SK-N-SH treated with all-trans-retinoic acid at 6 μM for 48 hours (cell line): ENCODE data around the gene IGF2BP1.

Experiments
- ATAC-seq: fragments of 200-7000 bp; cut with Tn5 transposase; 3 replicates; pipeline ENCODE4 v1.9.1; 2020; ENCODE audit warnings: mild to moderate bottlenecking, moderate library complexity
- ARNTL ChIP-seq: fragments of 450-650 bp; formaldehyde crosslinking; IDR thresholded peaks from 2 replicates; pipeline ENCODE4 v1.5.0; 2020; ENCODE audit warnings: low read depth, mild to moderate bottlenecking, moderate library complexity, borderline replicate concordance
- BACH2 ChIP-seq: fragments of 250-450 bp; sonication (Bioruptor Pico); IDR thresholded peaks from 2 replicates; pipeline ENCODE4 v1.9.0; 2021; ENCODE audit warnings: mild to moderate bottlenecking, borderline replicate concordance
- CSDC2 ChIP-seq: fragments of 250-450 bp; sonication (Bioruptor Pico); IDR thresholded peaks from 2 replicates; pipeline ENCODE4 v1.5.0; 2020; ENCODE audit warnings: mild to moderate bottlenecking, moderate library complexity
- GLIS3 ChIP-seq: fragments of 250-450 bp; sonication (Bioruptor Pico); IDR thresholded peaks from 2 replicates; pipeline ENCODE4 v1.5.0; 2020; ENCODE audit warnings: mild to moderate bottlenecking, moderate library complexity
- OSR1 ChIP-seq: fragments of 250-450 bp; sonication (Bioruptor Pico); IDR thresholded peaks from 2 replicates; pipeline ENCODE4 v1.8.0; 2022; ENCODE audit warnings: moderate library complexity, mild to moderate bottlenecking, inconsistent platforms
- PPARA ChIP-seq: fragments of 250-450 bp; sonication (Bioruptor Pico); IDR thresholded peaks from 2 replicates; pipeline ENCODE4 v1.5.0; 2020; ENCODE audit warnings: mild to moderate bottlenecking, borderline replicate concordance
- RARB ChIP-seq: fragments of 250-450 bp; sonication (Bioruptor Pico); IDR thresholded peaks from 2 replicates; pipeline ENCODE4 v1.8.0; 2021; ENCODE audit warnings: mild to moderate bottlenecking, moderate library complexity
- SNAI2 ChIP-seq: fragments of 250-450 bp; sonication (Bioruptor Pico); IDR thresholded peaks from 2 replicates; pipeline ENCODE4 v1.5.0; 2020; ENCODE audit warnings: mild to moderate bottlenecking, moderate library complexity
- TCF4 ChIP-seq: fragments of 250-450 bp; sonication (Bioruptor Pico); IDR thresholded peaks from 2 replicates; pipeline ENCODE4 v1.8.0; 2021; ENCODE audit warnings: mild to moderate bottlenecking, moderate library complexity, borderline replicate concordance
- TOX ChIP-seq: fragments of 250-450 bp; sonication (Bioruptor Pico); IDR thresholded peaks from 2 replicates; pipeline ENCODE4 v1.8.0; 2021; ENCODE audit warnings: mild to moderate bottlenecking, moderate library complexity, borderline replicate concordance
- ZC3H10 ChIP-seq: fragments of 250-450 bp; sonication (Bioruptor Pico); IDR thresholded peaks from 2 replicates; pipeline ENCODE4 v1.5.1; 2021; ENCODE audit warnings: mild to moderate bottlenecking, moderate library complexity
- ZFP3 ChIP-seq: fragments of 250-450 bp; sonication (Bioruptor Pico); IDR thresholded peaks from 2 replicates; pipeline ENCODE4 v1.5.0; 2020; ENCODE audit warnings: mild to moderate bottlenecking, moderate library complexity
- ZFP30 ChIP-seq: fragments of 450-650 bp; formaldehyde crosslinking; IDR thresholded peaks from 2 replicates; pipeline ENCODE4 v1.5.0; 2022; ENCODE audit warnings: mild to moderate bottlenecking, moderate library complexity
- ZNF565 ChIP-seq: fragments of 450-650 bp; formaldehyde crosslinking; conservative IDR thresholded peaks from 2 replicates; pipeline ENCODE4 v1.5.0; 2020; ENCODE audit warnings: low read depth, mild to moderate bottlenecking, moderate library complexity
- ZNF70 ChIP-seq: fragments of 450-650 bp; formaldehyde crosslinking; IDR thresholded peaks from 2 replicates; pipeline ENCODE4 v1.5.0; 2020; ENCODE audit warnings: mild to moderate bottlenecking, moderate library complexity
- ZNF8 ChIP-seq: fragments of 450-650 bp; formaldehyde crosslinking; IDR thresholded peaks from 2 replicates; pipeline ENCODE4 v1.5.0; 2020; ENCODE audit warnings: mild to moderate bottlenecking, moderate library complexity
- TF ChIP-seq, protein P1 (sequence below): fragments of 250-450 bp; sonication (Bioruptor Pico); IDR thresholded peaks from 2 replicates; pipeline ENCODE4 v1.5.1; 2020; ENCODE audit warnings: low read depth, mild to moderate bottlenecking, moderate library complexity
- TF ChIP-seq, protein P2 (sequence below): fragments of 250-450 bp; sonication (Bioruptor Pico); IDR thresholded peaks from 2 replicates; pipeline ENCODE4 v1.5.0; 2020; ENCODE audit warnings: mild to moderate bottlenecking, moderate library complexity
- TF ChIP-seq, protein P3 (sequence below): fragments of 250-450 bp; sonication (Bioruptor Pico); IDR thresholded peaks from 2 replicates; pipeline ENCODE4 v1.8.0; 2020; ENCODE audit warnings: mild to moderate bottlenecking, moderate library complexity, borderline replicate concordance
- TF ChIP-seq, protein P4 (sequence below): fragments of 250-450 bp; sonication (Bioruptor Pico); IDR thresholded peaks from 2 replicates; pipeline ENCODE4 v1.5.1; 2021; ENCODE audit warnings: mild to moderate bottlenecking, moderate library complexity
- TF ChIP-seq, protein P5 (sequence below): fragments of 250-450 bp; sonication (Bioruptor Pico); IDR thresholded peaks from 2 replicates; pipeline ENCODE4 v1.8.0; 2021; ENCODE audit warnings: low read depth, mild to moderate bottlenecking, moderate library complexity, borderline replicate concordance

The IGF2BP1 gene

DNA sequence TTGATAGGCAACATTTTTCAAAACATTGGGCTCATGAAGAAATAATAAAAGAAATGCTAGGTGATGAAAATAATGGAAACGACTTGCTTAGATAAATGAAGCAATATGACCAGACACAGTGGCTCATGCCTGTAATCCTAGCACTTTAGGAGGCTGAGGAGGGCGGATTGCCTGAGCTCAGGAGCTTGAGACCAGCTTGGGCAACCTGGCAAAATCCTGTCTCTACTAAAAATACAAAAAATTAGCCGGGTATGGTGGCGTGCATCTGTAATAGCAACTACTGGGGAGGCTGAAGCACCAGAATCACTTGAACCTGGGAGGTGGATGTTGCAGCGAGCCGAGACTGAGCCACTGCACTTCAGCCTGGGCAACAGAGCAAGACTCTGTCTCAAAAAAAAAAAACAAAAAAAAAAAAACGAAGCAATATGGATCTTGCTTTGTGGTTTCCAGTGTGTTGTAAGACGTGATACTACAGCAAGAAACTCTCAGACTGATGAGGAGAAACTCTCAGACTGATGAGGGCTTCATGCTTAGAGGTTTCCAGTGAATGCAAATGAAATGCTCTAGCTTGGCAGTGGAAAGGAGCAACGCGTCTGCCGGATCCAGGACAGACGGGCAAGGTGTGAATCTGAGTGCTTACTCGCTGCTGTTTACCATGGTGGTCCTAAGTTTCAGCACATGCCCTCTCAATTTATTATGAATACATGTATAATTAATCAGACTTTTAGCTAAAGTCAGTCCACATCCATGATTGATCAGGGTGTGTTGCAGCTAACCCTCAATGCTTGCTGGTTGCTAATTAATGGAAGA is 11.5 kb upstream of the IGF2BP1 start:
- TF ChIP-seq TCF4 (CRISPR knock-in tag) (no peak), ZC3H10 (CRISPR knock-in tag) (no peak), PPARA (CRISPR knock-in tag) (no peak), ZFP3 (no peak), ZNF8 (no peak), CSDC2 (CRISPR knock-in tag) (no peak), SNAI2 (CRISPR knock-in tag) (no peak), ARNTL (CRISPR knock-in tag) (no peak)

DNA sequence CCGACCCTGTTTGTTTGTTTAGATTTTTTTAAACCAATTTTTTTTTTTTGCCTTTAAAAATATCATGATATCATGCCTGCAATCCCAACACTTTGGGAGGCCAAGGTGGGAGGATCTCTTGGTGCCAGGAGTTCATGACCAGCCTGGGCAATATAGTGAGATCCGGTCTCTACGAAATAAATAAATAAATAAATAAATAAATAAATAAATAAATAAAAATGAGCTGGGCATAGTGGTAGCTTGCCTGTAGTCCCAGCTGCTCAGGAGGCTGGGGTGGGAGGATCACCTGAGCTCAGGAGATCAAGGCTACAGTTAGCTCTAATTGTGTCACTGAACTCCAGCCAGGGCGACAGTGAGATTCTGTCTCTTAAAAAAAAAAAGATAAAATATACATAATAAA is 8.1 kb upstream of the IGF2BP1 start:
- TF ChIP-seq TCF4 (CRISPR knock-in tag) = no peak
- TF ChIP-seq, protein P1, sequence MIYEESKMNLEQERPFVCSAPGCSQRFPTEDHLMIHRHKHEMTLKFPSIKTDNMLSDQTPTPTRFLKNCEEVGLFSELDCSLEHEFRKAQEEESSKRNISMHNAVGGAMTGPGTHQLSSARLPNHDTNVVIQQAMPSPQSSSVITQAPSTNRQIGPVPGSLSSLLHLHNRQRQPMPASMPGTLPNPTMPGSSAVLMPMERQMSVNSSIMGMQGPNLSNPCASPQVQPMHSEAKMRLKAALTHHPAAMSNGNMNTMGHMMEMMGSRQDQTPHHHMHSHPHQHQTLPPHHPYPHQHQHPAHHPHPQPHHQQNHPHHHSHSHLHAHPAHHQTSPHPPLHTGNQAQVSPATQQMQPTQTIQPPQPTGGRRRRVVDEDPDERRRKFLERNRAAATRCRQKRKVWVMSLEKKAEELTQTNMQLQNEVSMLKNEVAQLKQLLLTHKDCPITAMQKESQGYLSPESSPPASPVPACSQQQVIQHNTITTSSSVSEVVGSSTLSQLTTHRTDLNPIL (CRISPR knock-in tag) = no peak
- no peak for TF ChIP-seq OSR1 (CRISPR knock-in tag)
- TF ChIP-seq PPARA (CRISPR knock-in tag) = no peak
- no peak for TF ChIP-seq ZFP3
- TF ChIP-seq, protein P2, sequence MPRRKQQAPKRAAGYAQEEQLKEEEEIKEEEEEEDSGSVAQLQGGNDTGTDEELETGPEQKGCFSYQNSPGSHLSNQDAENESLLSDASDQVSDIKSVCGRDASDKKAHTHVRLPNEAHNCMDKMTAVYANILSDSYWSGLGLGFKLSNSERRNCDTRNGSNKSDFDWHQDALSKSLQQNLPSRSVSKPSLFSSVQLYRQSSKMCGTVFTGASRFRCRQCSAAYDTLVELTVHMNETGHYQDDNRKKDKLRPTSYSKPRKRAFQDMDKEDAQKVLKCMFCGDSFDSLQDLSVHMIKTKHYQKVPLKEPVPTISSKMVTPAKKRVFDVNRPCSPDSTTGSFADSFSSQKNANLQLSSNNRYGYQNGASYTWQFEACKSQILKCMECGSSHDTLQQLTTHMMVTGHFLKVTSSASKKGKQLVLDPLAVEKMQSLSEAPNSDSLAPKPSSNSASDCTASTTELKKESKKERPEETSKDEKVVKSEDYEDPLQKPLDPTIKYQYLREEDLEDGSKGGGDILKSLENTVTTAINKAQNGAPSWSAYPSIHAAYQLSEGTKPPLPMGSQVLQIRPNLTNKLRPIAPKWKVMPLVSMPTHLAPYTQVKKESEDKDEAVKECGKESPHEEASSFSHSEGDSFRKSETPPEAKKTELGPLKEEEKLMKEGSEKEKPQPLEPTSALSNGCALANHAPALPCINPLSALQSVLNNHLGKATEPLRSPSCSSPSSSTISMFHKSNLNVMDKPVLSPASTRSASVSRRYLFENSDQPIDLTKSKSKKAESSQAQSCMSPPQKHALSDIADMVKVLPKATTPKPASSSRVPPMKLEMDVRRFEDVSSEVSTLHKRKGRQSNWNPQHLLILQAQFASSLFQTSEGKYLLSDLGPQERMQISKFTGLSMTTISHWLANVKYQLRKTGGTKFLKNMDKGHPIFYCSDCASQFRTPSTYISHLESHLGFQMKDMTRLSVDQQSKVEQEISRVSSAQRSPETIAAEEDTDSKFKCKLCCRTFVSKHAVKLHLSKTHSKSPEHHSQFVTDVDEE (CRISPR knock-in tag) = no peak
- TF ChIP-seq BACH2 = no peak
- TF ChIP-seq ZNF8 = no peak
- TF ChIP-seq, protein P3, sequence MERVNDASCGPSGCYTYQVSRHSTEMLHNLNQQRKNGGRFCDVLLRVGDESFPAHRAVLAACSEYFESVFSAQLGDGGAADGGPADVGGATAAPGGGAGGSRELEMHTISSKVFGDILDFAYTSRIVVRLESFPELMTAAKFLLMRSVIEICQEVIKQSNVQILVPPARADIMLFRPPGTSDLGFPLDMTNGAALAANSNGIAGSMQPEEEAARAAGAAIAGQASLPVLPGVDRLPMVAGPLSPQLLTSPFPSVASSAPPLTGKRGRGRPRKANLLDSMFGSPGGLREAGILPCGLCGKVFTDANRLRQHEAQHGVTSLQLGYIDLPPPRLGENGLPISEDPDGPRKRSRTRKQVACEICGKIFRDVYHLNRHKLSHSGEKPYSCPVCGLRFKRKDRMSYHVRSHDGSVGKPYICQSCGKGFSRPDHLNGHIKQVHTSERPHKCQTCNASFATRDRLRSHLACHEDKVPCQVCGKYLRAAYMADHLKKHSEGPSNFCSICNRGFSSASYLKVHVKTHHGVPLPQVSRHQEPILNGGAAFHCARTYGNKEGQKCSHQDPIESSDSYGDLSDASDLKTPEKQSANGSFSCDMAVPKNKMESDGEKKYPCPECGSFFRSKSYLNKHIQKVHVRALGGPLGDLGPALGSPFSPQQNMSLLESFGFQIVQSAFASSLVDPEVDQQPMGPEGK = no peak
- TF ChIP-seq, protein P4, sequence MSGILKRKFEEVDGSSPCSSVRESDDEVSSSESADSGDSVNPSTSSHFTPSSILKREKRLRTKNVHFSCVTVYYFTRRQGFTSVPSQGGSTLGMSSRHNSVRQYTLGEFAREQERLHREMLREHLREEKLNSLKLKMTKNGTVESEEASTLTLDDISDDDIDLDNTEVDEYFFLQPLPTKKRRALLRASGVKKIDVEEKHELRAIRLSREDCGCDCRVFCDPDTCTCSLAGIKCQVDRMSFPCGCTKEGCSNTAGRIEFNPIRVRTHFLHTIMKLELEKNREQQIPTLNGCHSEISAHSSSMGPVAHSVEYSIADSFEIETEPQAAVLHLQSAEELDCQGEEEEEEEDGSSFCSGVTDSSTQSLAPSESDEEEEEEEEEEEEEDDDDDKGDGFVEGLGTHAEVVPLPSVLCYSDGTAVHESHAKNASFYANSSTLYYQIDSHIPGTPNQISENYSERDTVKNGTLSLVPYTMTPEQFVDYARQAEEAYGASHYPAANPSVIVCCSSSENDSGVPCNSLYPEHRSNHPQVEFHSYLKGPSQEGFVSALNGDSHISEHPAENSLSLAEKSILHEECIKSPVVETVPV (CRISPR knock-in tag) = no peak
- TF ChIP-seq, protein P5, sequence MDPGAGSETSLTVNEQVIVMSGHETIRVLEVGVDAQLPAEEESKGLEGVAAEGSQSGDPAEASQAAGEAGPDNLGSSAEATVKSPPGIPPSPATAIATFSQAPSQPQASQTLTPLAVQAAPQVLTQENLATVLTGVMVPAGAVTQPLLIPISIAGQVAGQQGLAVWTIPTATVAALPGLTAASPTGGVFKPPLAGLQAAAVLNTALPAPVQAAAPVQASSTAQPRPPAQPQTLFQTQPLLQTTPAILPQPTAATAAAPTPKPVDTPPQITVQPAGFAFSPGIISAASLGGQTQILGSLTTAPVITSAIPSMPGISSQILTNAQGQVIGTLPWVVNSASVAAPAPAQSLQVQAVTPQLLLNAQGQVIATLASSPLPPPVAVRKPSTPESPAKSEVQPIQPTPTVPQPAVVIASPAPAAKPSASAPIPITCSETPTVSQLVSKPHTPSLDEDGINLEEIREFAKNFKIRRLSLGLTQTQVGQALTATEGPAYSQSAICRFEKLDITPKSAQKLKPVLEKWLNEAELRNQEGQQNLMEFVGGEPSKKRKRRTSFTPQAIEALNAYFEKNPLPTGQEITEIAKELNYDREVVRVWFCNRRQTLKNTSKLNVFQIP (CRISPR knock-in tag) = no peak
- no peak for TF ChIP-seq ZNF70 (CRISPR knock-in tag)
- TF ChIP-seq ARNTL (CRISPR knock-in tag) = no peak
- TF ChIP-seq CSDC2 (CRISPR knock-in tag) = no peak
- TF ChIP-seq ZFP30 = no peak
- no peak for TF ChIP-seq ZC3H10 (CRISPR knock-in tag)
- no peak for TF ChIP-seq SNAI2 (CRISPR knock-in tag)
- no peak for TF ChIP-seq TOX (CRISPR knock-in tag)
- TF ChIP-seq RARB (CRISPR knock-in tag) = no peak
- TF ChIP-seq ZNF565 (CRISPR knock-in tag) = no peak
- no peak for ATAC-seq

More for the DNA sequence above, 11.5 kb upstream of the IGF2BP1 start:
- peak; percentile 17; the same call in 2 of the 3 replicates for ATAC-seq

DNA sequence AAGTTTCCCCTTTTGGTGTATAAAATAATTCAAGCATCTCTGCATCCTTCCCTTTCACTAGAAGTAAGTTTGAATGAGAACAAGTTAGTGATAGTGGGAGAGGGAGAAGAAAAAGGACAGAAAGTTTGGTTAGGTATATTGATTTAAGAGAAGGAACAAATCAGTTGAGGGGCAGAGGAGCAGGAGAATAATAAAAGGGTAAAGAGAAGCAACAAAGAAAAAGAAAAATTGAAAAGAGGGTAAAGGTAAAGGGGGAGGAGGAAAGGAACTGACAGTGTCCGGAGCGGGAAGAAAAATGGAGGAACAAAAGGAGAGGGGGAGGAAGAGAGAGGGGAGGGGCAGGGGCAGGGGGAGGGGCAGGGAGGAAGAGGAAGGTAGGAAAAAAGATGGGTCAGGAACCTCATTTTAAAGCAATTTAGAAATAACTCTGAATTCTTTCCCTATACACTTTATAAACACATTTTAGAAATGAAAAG is 6.3 kb upstream of the IGF2BP1 start:
- ATAC-seq = no peak
- TF ChIP-seq GLIS3 (CRISPR knock-in tag) (no peak), OSR1 (CRISPR knock-in tag) (no peak), CSDC2 (CRISPR knock-in tag) (no peak)
- TF ChIP-seq, protein P2 (CRISPR knock-in tag) = no peak
